HL-60/S4 treated with retinoic acid at 250 ng/mL for 4 days and 3 days (cell line): ENCODE measurements around the gene GUCY1A1.

Source experiments
- in situ Hi-C: fragments of 300-500 bp; cut with MboI; formaldehyde crosslinking; loops from 2 replicates; pipeline ENCODE4 v1.7.0; 2022; ENCODE audit warnings: low sequenced_read_pairs

The GUCY1A1 gene

GRCh38 chr4:155658681-155659064 is 8.0 kb upstream of the GUCY1A1 start:
- in situ Hi-C loops = no loop called here

DNA sequence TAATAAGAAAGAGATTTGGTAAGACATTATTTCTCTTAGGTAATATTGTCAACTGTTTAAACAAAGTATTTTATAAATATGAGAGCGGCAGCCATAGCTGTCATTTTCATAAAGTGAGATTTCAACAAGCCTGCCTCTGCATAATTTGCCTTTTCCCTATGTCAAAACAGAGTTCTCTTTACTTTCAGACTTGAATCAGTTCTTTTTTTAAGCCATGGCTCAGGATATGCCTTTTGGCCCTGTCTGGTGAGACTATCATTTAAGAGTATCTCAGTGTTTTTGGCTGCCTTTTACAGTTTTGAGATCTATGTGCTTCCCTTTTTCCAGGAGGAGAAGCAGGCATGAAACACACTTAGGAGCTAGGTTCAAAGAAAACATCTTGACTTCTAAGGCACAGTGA is 7.5 kb upstream of the GUCY1A1 start:
- in situ Hi-C loops = no loop called here

DNA sequence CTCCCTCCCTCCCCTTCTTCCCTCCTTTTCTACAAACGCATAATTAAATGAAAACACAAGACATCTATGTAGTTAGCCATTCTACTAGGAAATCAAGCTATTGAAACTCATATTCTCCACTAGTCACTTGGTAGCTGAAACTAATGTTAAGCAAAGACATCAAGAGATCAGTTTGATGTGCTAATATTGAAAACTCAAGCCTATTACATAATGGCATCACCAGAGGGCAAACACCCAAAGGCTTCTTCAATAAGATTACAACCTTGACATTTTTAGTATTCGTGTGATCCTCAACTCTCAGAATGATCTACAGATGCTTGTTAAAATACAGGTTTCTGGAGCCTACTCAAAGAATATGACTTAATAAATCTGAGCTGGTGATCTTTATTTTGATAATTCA is 6.2 kb upstream of the GUCY1A1 start:
- in situ Hi-C loops = no loop called here

- in situ Hi-C loops = no loop called here
Observed at GRCh38 chr4:155665054-155665453, 1.6 kb upstream of the GUCY1A1 start.

- in situ Hi-C loops = no loop called here
Observed at GRCh38 chr4:155667222-155667567, 547 bp downstream of the GUCY1A1 start.

DNA sequence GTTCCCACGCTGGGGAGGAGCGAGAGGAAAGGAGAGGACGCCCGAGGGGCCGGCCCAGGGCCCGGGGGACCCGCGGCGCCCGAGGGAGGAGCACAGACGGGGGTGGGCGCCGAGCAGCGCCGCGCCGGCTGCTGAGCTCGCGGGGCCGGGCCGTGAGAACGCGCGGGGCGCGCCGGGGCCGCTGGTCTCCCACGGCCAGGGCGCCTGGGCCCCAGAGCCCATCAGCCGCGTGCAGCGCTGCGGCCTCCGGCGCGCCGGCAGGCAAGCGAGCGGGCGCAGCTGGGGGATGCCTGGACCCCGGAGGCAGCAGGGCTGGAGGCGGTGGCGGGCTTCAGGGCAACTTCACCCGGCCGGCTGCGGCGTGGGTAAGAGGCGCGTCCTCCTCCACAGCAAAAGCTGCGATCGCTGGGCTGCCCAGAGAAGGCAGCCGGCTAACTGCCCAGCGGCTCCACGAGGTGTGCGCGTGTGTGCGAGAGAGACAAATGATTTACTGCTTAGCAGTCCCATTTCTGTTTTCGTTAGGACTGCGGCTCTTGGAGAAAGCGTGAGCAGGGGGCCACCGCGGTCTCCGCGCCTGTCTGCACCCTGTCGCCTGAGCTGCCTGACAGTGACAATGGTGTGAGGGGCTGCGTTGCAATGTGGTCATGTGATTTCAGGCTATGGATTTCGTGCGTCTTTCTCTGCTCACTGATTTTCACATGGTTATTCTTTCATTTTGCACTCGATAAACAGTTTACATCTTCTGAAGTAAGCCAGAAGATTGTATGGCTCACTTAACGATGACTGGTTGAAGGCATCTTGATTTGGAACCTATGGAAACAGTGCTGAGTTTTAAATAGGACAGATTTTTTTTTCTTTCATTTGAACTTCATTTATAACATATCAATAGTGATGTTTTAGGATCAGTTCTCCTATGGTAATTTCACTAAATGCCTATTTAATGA is 1.2 kb downstream of the GUCY1A1 start:
- in situ Hi-C loops = no loop called here

DNA sequence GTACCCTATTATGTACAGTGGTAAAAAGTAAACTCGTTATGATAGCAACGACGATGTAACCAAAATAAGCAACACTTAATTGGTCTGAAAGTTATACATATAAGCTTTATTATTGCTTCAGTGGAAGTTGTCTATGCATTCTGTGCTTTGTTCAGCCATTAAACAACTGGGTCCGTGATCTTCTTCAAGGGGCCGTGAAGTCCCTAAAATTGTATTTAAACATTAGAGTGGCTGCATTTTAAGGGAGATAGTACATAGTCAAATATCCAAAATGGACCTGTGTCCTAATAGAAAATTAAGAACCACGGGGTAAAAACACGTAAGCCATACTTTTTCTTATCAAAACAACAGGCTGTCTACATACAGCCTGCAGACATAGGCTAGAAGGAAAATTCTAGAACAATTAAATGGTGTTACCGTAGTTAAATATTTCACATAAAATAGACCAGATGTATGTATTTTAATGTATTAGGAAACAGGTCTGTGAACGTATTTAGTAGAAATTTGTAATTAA is 2.1 kb downstream of the GUCY1A1 start:
- in situ Hi-C loops = no loop called here

DNA sequence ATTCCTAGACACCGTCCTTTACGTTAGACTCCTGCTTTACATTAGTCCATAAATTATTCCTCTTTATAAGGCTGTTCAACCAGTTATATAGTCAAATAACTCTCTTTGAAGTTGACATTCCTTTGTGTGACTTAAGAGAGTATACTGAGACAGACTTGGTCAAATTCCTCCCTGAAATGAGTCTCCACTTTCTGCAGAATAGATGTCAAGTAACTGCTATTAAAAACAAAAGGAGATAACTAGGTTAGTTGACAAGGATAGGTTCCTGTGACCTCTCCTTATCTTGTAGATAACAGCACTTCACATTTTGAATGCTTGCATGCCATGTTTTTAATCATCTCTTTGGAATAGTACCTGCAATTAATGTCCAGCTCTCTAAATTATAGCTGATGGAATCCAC is 5.7 kb downstream of the GUCY1A1 start:
- in situ Hi-C loops = no loop called here

- in situ Hi-C loops = no loop called here
Observed at GRCh38 chr4:155673453-155673979, 6.9 kb downstream of the GUCY1A1 start.

- in situ Hi-C loops = no loop called here
Observed at GRCh38 chr4:155674669-155675071, 8.0 kb downstream of the GUCY1A1 start.

DNA sequence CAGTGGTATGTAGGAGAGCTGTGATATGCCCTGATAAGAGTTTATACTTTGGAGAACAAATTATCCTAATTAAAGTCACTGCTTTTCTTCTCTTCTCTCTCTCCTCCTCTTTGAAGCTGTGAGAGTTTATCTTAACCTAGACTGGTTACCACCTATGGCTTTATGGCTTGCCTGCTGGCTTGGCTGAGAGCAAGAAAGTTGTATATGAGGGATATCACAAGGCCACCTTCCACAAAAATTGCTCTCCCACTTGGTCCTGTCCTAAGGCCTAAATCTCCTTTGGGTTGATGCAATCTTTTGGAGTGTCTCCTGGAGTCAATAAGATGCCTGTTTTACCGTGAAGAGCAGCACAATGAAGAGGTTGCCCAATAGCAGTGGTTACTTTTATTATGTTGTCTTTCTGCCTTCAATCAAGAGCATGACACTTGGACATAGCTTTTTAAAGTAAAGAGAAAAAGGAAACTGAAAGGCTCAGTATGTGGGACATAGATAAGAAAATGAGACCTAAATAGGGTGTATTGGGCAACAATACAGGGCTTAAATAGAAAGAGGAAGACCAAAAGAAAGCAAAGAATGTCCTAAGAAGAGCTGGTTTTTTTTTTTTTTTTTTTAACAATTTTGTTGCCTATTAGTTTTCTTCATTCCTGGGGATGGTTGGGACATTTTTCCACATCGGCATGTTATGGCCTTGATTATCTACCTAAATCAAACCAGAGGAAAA is 9.2 kb downstream of the GUCY1A1 start:
- in situ Hi-C loops = no loop called here

DNA sequence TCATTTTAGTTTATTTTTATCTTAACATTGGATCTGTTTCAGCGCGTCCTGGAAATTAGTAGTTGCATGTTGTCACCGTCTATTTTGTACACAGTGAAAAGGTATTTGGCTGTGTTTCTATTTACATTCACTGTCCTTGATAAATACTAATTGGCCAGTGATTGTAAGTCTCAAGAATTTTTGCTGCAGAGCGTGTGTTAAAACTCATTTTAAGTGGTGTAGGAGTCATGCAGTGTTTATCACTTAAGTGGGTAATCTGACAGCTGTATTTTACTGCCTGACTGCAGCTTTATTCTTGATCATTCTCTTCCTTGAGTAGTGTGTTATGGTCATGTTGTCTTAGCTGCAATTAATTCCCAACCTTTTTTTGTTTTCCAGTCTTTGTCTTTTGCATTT is 9.8 kb downstream of the GUCY1A1 start:
- in situ Hi-C loops = no loop called here

- in situ Hi-C loops = no loop called here
Observed at GRCh38 chr4:155678011-155678410, 11.4 kb downstream of the GUCY1A1 start.

GRCh38 chr4:155679343-155679742 is 12.7 kb downstream of the GUCY1A1 start:
- in situ Hi-C loops = no loop called here

- in situ Hi-C loops = no loop called here
Observed at GRCh38 chr4:155681886-155682285, 15.2 kb downstream of the GUCY1A1 start.

DNA sequence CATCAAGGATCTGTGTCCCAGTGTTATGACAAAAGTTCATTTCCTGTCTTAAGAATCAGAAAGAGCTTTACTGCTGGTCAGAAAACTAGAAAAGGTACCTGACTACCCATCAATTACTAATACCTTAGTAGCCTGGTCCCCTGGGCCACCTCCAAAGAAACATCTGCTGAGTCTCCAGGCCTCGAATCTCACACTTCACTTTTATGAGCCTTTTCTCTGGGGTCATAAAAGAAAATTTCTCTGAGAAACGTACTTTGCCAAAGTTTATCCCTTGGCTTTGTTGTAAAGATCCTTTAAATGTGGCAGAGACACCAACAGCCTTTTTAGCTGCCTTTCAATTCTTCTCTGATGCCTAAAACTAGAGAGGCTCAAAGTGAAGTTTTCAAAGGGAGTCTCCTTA is 17.8 kb downstream of the GUCY1A1 start:
- in situ Hi-C loops = no loop called here

- in situ Hi-C loops = no loop called here
Observed at GRCh38 chr4:155684892-155685541, 18.4 kb downstream of the GUCY1A1 start.

DNA sequence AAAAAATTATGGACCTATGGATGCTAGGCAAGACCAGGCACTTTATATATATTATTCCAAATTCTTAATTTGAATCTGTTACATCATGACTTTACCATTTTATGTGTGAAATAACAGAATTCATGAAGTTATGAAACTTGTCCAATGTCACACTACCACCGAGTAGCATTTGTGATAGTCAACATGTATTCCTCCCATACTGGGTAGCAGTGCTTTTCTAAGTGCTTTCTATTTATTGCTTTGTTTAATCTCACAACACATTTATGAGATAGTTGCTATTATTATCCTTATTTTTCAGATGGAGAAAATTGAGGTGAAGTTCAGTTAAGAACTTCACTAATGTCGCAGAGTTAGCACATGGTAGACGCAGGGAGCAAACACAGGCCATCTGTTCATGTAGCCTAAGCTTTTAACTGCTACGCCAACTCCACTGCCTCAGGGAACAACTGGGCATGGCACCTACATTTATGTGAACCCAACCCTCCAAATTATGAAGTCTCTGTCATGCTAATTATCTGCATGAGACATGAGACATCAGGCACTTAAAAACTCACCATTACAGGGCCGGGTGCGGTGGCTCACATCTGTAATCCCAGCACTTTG is 20.8 kb downstream of the GUCY1A1 start:
- in situ Hi-C loops = no loop called here

GRCh38 chr4:155688211-155688610 is 21.6 kb downstream of the GUCY1A1 start:
- in situ Hi-C loops = no loop called here

DNA sequence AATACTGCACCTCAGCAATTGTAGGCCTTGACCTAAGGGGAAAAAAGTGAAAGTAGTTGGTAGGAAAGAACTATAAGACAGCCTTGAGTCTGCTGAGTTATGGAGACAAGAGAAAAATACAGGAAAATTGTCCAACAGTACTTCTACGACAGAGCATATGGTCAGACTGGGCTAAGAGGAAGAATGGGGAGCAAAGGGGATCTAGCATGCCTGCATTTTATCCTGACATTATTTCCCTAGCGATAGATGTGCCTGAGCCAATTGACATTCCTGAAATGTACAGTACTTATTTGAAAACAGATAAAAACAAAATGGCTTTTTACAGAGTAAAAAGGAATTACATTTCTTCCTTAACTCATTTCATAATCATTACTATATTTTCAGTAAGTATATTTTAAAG is 22.2 kb downstream of the GUCY1A1 start:
- in situ Hi-C loops = no loop called here
